Vagina (tissue), 2 donors: ENCODE data around the gene TMEM245. TPM values are rescaled to one million over a fixed set of nuclear protein-coding genes. Genes with fewer than 3 reads are reported as not detected.
A peak's percentile ranks its signal among the peaks of the same experiment; 100 is the strongest.

Experiments
- DNase-seq, 2 donors: peaks; one replicate each; pipeline ENCODE4 v3.0.0-alpha.2; 2017; ENCODE audit errors: extremely low spot score in 2 of 2
- H3K27ac ChIP-seq: fragments of 200-600 bp; sonication (generic); one replicate; pipeline ENCODE4 v1.5.1; 2019
- H3K27me3 ChIP-seq: fragments of 200-600 bp; sonication (generic); one replicate; pipeline ENCODE4 v1.5.1; 2019
- H3K36me3 ChIP-seq, 2 donors: fragments of 200-600 bp; sonication (generic); one replicate each; pipeline ENCODE4 v1.5.1; 2017 to 2019
- H3K4me1 ChIP-seq: fragments of 200-600 bp; sonication (generic); one replicate; pipeline ENCODE4 v1.5.1; 2019
- H3K4me3 ChIP-seq, 2 donors: fragments of 200-600 bp; sonication (generic); 1 replicate in 1 of 2; 2 replicates in 1 of 2; pipeline ENCODE4 v1.5.1; 2016 to 2019
- H3K9me3 ChIP-seq: fragments of 200-600 bp; sonication (generic); one replicate; pipeline ENCODE4 v1.5.1; 2019
- POLR2A ChIP-seq, 2 donors: fragments of 450-650 bp; IDR thresholded peaks; one replicate each; pipeline ENCODE4 v1.6.1; 2017; ENCODE audit warnings: antibody characterized with exemption in 2 of 2, mild to moderate bottlenecking in 2 of 2, moderate library complexity in 2 of 2
- POLR2AphosphoS5 ChIP-seq, 2 donors: sonication (generic); formaldehyde crosslinking; IDR thresholded peaks; one replicate each; pipeline ENCODE4 v1.9.0; 2017; ENCODE audit warnings: antibody characterized with exemption in 2 of 2, mild to moderate bottlenecking in 2 of 2, low read depth in 1 of 2; ENCODE audit not compliant: insufficient read depth in 1 of 2
- intact Hi-C: fragments of 100-400 bp; cut with DNase I; formaldehyde crosslinking; loops from one replicate; pipeline ENCODE4 v1.15.1; 2023
- total RNA-seq: library from RNA; depleted of rRNA; stranded (reverse); fragments of >200 nt; gene quantifications from one replicate; pipeline ENCODE4 v1.2.3, GENCODE V29; 2016
- TF ChIP-seq, protein P1 (sequence below), 3 experiments: fragments of 450-650 bp in 2 of 3; fragments of 200-600 bp in 1 of 3; sonication (generic) in 1 of 3; IDR thresholded peaks; one replicate each; pipeline ENCODE4 v1.5.1; 2017 to 2019; ENCODE audit warnings: antibody characterized with exemption in 3 of 3, mild to moderate bottlenecking in 2 of 3, moderate library complexity in 2 of 3

Gene TMEM245
- total RNA-seq, 1 donor from 2014 or later, result 47.4 TPM

DNA sequence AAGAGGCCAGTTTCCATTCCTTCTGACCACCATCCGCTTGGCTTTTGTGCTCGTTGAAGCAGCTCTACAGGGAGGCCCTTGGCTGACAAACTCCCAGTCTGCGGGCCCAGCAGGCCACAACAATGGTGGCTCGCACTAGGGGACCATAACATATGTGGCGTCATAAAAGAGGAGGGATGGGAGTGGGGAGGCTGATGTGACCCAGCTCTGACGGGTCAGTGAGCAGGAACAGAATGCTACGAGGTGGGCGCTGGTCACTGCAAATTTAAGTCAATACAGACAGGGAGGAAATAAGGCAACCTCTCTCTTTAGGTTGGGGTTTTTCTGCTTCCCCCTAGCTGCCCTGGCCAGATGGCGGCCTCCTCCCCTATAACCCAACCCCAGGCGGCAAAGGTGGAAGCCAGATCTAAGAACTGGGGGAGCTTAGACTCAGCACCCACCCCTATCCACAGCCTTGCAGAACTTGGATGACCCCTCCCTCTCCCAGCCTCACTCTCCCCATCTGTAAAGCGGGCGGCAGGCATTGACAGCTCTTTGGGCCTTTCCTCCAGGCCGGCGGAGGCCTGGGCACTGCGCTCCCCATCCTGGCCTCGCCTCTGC, 46.5 kb upstream of the TMEM245 start:
- no peak for TF ChIP-seq POLR2AphosphoS5 (IDR thresholded peaks at IDR 0.05; ENCODE audit: insufficient read depth in 1 of 2, low read depth in 1 of 2)
- TF ChIP-seq, protein P1, sequence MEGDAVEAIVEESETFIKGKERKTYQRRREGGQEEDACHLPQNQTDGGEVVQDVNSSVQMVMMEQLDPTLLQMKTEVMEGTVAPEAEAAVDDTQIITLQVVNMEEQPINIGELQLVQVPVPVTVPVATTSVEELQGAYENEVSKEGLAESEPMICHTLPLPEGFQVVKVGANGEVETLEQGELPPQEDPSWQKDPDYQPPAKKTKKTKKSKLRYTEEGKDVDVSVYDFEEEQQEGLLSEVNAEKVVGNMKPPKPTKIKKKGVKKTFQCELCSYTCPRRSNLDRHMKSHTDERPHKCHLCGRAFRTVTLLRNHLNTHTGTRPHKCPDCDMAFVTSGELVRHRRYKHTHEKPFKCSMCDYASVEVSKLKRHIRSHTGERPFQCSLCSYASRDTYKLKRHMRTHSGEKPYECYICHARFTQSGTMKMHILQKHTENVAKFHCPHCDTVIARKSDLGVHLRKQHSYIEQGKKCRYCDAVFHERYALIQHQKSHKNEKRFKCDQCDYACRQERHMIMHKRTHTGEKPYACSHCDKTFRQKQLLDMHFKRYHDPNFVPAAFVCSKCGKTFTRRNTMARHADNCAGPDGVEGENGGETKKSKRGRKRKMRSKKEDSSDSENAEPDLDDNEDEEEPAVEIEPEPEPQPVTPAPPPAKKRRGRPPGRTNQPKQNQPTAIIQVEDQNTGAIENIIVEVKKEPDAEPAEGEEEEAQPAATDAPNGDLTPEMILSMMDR (IDR thresholded peaks at IDR 0.05), result no peak
- TF ChIP-seq POLR2A (IDR thresholded peaks at IDR 0.05), result no peak
- Histone ChIP-seq H3K36me3 (no peaks in the 10 kb centered on the region), H3K27me3 (no peaks in the 10 kb centered on the region), H3K4me3 (peak overlapping the region in 1 of 2 donors; percentile 38), H3K27ac (no peak overlapping the region), H3K9me3 (no peaks in the 10 kb centered on the region), H3K4me1 (no peaks in the 10 kb centered on the region)
- DNase-seq, result no peak
- intact Hi-C loops, result no loop called here

DNA sequence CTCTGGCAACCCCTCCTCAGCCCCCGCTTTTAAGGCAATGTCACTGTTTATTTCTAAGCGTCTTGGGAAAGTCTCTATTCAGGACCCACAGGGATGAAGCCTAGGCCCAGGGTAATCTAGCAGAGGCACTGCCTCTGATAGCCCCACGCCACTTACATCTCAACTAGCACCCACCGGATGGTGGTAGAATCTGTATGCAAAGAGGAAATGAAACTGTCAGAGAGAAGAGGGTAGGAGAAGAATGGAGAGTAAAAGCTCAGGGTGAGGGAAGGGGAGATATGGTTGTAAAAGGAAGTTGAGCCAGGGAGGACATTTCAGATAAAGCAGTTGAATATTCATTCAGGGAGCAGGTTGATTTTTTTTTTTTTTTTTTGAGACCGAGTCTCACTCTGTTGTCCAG, 44.3 kb upstream of the TMEM245 start:
- no peaks in the 10 kb centered on the region for H3K4me1 ChIP-seq
- TF ChIP-seq, protein P1 (IDR thresholded peaks at IDR 0.05), result no peak
- no peak for TF ChIP-seq POLR2A (IDR thresholded peaks at IDR 0.05)
- TF ChIP-seq POLR2AphosphoS5 (IDR thresholded peaks at IDR 0.05; ENCODE audit: insufficient read depth in 1 of 2, low read depth in 1 of 2), result no peak
- intact Hi-C loops, result no loop called here
- no peak for DNase-seq
- H3K27ac ChIP-seq, result no peak overlapping the region
- H3K4me3 ChIP-seq, result no peak overlapping the region
- no peaks in the 10 kb centered on the region for H3K9me3 ChIP-seq
- no peaks in the 10 kb centered on the region for H3K27me3 ChIP-seq
- no peaks in the 10 kb centered on the region for H3K36me3 ChIP-seq

DNA sequence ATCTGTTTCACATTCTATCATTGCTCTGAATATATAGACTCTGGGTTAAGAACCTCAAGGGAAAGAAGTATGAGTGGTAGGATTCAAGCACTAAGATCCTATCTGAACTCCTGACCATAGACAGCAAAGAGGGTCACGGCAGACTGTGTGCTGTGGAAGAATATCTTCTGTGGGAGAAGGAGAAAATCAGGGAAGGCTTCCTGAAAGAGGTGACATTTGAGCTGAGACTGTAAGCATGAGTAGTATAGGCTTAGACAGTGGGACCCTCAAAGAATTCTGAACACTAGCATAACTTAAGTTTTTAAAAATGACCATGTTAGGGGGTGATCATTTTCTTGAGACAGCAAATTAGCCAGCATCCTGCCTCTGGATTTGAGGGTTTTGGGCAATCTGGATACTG, 43.4 kb upstream of the TMEM245 start:
- H3K9me3 ChIP-seq, result no peaks in the 10 kb centered on the region
- intact Hi-C loops, result no loop called here
- H3K27ac ChIP-seq, result no peak overlapping the region
- no peaks in the 10 kb centered on the region for H3K36me3 ChIP-seq
- no peaks in the 10 kb centered on the region for H3K4me1 ChIP-seq
- DNase-seq, result no peak
- TF ChIP-seq, protein P1 (IDR thresholded peaks at IDR 0.05), result no peak
- TF ChIP-seq POLR2A (IDR thresholded peaks at IDR 0.05), result no peak
- TF ChIP-seq POLR2AphosphoS5 (IDR thresholded peaks at IDR 0.05; ENCODE audit: insufficient read depth in 1 of 2, low read depth in 1 of 2), result no peak
- H3K4me3 ChIP-seq, result no peak overlapping the region
- no peaks in the 10 kb centered on the region for H3K27me3 ChIP-seq

DNA sequence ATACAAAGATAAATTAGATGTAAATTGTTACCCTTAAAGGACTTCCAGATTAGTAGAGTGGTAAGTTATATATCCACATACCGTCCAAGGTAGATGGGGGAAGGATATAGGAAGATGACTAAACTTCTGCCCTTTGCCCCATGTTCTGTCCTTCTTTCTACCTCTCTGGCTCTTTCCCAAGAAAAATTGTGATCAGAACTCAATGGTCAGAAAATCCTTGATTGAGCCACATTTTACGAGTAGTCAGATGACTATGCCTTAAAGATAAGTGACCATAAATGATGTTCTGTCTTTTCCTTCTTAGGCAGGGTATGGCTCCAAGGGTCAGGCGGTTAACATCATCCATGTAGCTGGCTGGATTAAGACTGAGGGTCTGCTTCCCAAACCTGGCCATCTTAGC, 42.9 kb upstream of the TMEM245 start:
- no peaks in the 10 kb centered on the region for H3K4me1 ChIP-seq
- no peaks in the 10 kb centered on the region for H3K36me3 ChIP-seq
- no peaks in the 10 kb centered on the region for H3K9me3 ChIP-seq
- intact Hi-C loops, result no loop called here
- no peak overlapping the region for H3K4me3 ChIP-seq
- no peak for DNase-seq
- H3K27ac ChIP-seq, result no peak overlapping the region
- TF ChIP-seq POLR2A (IDR thresholded peaks at IDR 0.05), result no peak
- TF ChIP-seq, protein P1 (IDR thresholded peaks at IDR 0.05), result no peak
- TF ChIP-seq POLR2AphosphoS5 (IDR thresholded peaks at IDR 0.05; ENCODE audit: insufficient read depth in 1 of 2, low read depth in 1 of 2), result no peak
- no peaks in the 10 kb centered on the region for H3K27me3 ChIP-seq

DNA sequence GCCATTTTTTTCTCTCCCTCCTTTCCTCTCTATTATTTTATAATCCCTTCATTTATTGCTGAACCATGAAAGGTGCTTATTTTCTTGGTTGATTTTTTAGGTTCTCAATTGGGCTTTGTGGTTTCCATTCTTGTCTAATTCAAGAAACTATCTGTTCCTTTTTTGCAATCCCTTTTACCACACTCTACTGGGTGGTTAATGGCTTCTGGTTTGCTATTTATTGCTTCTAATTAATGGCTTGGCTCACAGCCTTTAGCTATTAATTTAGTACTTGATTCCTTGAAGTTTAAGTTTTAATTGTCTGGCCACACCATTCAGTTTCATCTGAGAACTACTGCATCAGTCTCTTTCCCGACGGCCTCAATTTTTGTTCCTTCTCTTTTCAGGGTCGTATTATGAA, 41.7 kb upstream of the TMEM245 start:
- Histone ChIP-seq H3K27ac (no peak overlapping the region), H3K4me1 (no peaks in the 10 kb centered on the region), H3K27me3 (no peaks in the 10 kb centered on the region), H3K36me3 (no peaks in the 10 kb centered on the region), H3K4me3 (no peak overlapping the region), H3K9me3 (no peaks in the 10 kb centered on the region)
- intact Hi-C loops, result no loop called here
- DNase-seq, result no peak
- TF ChIP-seq POLR2AphosphoS5 (IDR thresholded peaks at IDR 0.05; ENCODE audit: insufficient read depth in 1 of 2, low read depth in 1 of 2) (no peak), POLR2A (IDR thresholded peaks at IDR 0.05) (no peak)
- TF ChIP-seq, protein P1 (IDR thresholded peaks at IDR 0.05), result no peak
